ENCODE results near the gene MYZAP.

Gene MYZAP

GRCh38 chr15:57561041-57561711 lies 30.5 kb upstream of the MYZAP start:
- DNase-seq (ENCODE audit: low read depth in 3 of 3, low spot score in 1 of 3) = peak; percentile 17 to 25 (median 22)

GRCh38 chr15:57562196-57562769 lies 29.4 kb upstream of the MYZAP start:
- no peak for DNase-seq (ENCODE audit: low read depth in 3 of 3, low spot score in 1 of 3)

- no peak for DNase-seq (ENCODE audit: low read depth in 3 of 3, low spot score in 1 of 3)
Observed at GRCh38 chr15:57563416-57563815, 28.3 kb upstream of the MYZAP start.

GRCh38 chr15:57565311-57565710 lies 26.4 kb upstream of the MYZAP start:
- DNase-seq (ENCODE audit: low read depth in 3 of 3, low spot score in 1 of 3) = no peak

GRCh38 chr15:57566834-57567233 lies 24.9 kb upstream of the MYZAP start:
- DNase-seq (ENCODE audit: low read depth in 3 of 3, low spot score in 1 of 3) = no peak

- no peak for DNase-seq (ENCODE audit: low read depth in 3 of 3, low spot score in 1 of 3)
Observed at GRCh38 chr15:57567891-57568290, 23.8 kb upstream of the MYZAP start.

- DNase-seq (ENCODE audit: low read depth in 3 of 3, low spot score in 1 of 3) = no peak
Observed at GRCh38 chr15:57568299-57568698, 23.4 kb upstream of the MYZAP start.

GRCh38 chr15:57570340-57570739 lies 21.4 kb upstream of the MYZAP start:
- no peak for DNase-seq (ENCODE audit: low read depth in 3 of 3, low spot score in 1 of 3)

GRCh38 chr15:57570994-57571393 lies 20.7 kb upstream of the MYZAP start:
- no peak for DNase-seq (ENCODE audit: low read depth in 3 of 3, low spot score in 1 of 3)

GRCh38 chr15:57571725-57572124 lies 20.0 kb upstream of the MYZAP start:
- no peak for DNase-seq (ENCODE audit: low read depth in 3 of 3, low spot score in 1 of 3)

- no peak for DNase-seq (ENCODE audit: low read depth in 3 of 3, low spot score in 1 of 3)
Observed at GRCh38 chr15:57572468-57572867, 19.2 kb upstream of the MYZAP start.

- DNase-seq (ENCODE audit: low read depth in 3 of 3, low spot score in 1 of 3) = no peak
Observed at GRCh38 chr15:57573151-57573550, 18.6 kb upstream of the MYZAP start.

GRCh38 chr15:57575363-57575762 lies 16.3 kb upstream of the MYZAP start:
- no peak for DNase-seq (ENCODE audit: low read depth in 3 of 3, low spot score in 1 of 3)

GRCh38 chr15:57578288-57578900 lies 13.3 kb upstream of the MYZAP start:
- no peak for DNase-seq (ENCODE audit: low read depth in 3 of 3, low spot score in 1 of 3)

GRCh38 chr15:57580428-57580827 lies 11.3 kb upstream of the MYZAP start:
- DNase-seq (ENCODE audit: low read depth in 3 of 3, low spot score in 1 of 3) = no peak

- DNase-seq (ENCODE audit: low read depth in 3 of 3, low spot score in 1 of 3) = no peak
Observed at GRCh38 chr15:57580866-57581265, 10.8 kb upstream of the MYZAP start.

- DNase-seq (ENCODE audit: low read depth in 3 of 3, low spot score in 1 of 3) = no peak
Observed at GRCh38 chr15:57582090-57582489, 9.6 kb upstream of the MYZAP start.

- no peak for DNase-seq (ENCODE audit: low read depth in 3 of 3, low spot score in 1 of 3)
Observed at GRCh38 chr15:57583282-57583681, 8.4 kb upstream of the MYZAP start.

GRCh38 chr15:57583720-57584119 lies 8.0 kb upstream of the MYZAP start:
- no peak for DNase-seq (ENCODE audit: low read depth in 3 of 3, low spot score in 1 of 3)

- DNase-seq (ENCODE audit: low read depth in 3 of 3, low spot score in 1 of 3) = no peak
Observed at GRCh38 chr15:57586661-57587424, 4.9 kb upstream of the MYZAP start.

GRCh38 chr15:57589281-57589680 lies 2.4 kb upstream of the MYZAP start:
- DNase-seq (ENCODE audit: low read depth in 3 of 3, low spot score in 1 of 3) = no peak

GRCh38 chr15:57589754-57590153 lies 1.9 kb upstream of the MYZAP start:
- DNase-seq (ENCODE audit: low read depth in 3 of 3, low spot score in 1 of 3) = no peak
